Glomerular visceral epithelial cell (primary cell): ENCODE measurements around the gene HDAC6.
"Not testable (repeated sequence)": the region's sequence is repeated elsewhere in the genome, so short reads cannot be mapped to it uniquely, and the experiment has no call there.

ENCODE experiments used
- DNase-seq: peaks from one replicate; pipeline ENCODE4 v3.0.0-alpha.2; 2016; ENCODE audit errors: extremely low spot score

The HDAC6 gene

GRCh38 chrX:48789366-48790220 lies 12.3 kb upstream of the HDAC6 start:
- DNase-seq: no peak

- DNase-seq: no peak
Measured at GRCh38 chrX:48790477-48790876, 11.4 kb upstream of the HDAC6 start.

- no peak for DNase-seq
Measured at GRCh38 chrX:48791063-48791820, 10.6 kb upstream of the HDAC6 start.

- no peak for DNase-seq
Measured at GRCh38 chrX:48792219-48792618, 9.6 kb upstream of the HDAC6 start.

GRCh38 chrX:48793935-48794334 lies 7.9 kb upstream of the HDAC6 start:
- DNase-seq: no peak

GRCh38 chrX:48794340-48794910 lies 7.4 kb upstream of the HDAC6 start:
- no peak for DNase-seq

- peak; percentile 55 for DNase-seq
Measured at GRCh38 chrX:48794911-48795515, 6.9 kb upstream of the HDAC6 start.

GRCh38 chrX:48798318-48798717 lies 3.5 kb upstream of the HDAC6 start:
- no peak for DNase-seq

- no peak for DNase-seq
Measured at GRCh38 chrX:48800574-48801279, 1.1 kb upstream of the HDAC6 start.

- peak; percentile 85 for DNase-seq
Measured at GRCh38 chrX:48802089-48802904, 430 bp downstream of the HDAC6 start.

- DNase-seq: no peak
Measured at GRCh38 chrX:48802905-48803200, 986 bp downstream of the HDAC6 start.

GRCh38 chrX:48806081-48806480 lies 4.2 kb downstream of the HDAC6 start:
- DNase-seq: no peak

- DNase-seq: no peak
Measured at GRCh38 chrX:48813644-48814043, 11.8 kb downstream of the HDAC6 start.

- DNase-seq: no peak
Measured at GRCh38 chrX:48814722-48815121, 12.9 kb downstream of the HDAC6 start.

- no peak for DNase-seq
Measured at GRCh38 chrX:48815266-48815665, 13.4 kb downstream of the HDAC6 start.

- DNase-seq: no peak
Measured at GRCh38 chrX:48816014-48816810, 14.3 kb downstream of the HDAC6 start.

GRCh38 chrX:48818098-48818497 lies 16.2 kb downstream of the HDAC6 start:
- DNase-seq: no peak

- DNase-seq: no peak
Measured at GRCh38 chrX:48818866-48819265, 17.0 kb downstream of the HDAC6 start.

- DNase-seq: not testable (repeated sequence)
Measured at GRCh38 chrX:48819394-48819793, 17.5 kb downstream of the HDAC6 start.

- DNase-seq: no peak
Measured at GRCh38 chrX:48823053-48823452, 21.2 kb downstream of the HDAC6 start.
